Neuronal stem cell (in vitro differentiated cells): Measurements from ENCODE around the gene CLMN.
A peak's percentile ranks its signal among the peaks of the same experiment; 100 is the strongest.

ENCODE experiments used
- DNase-seq: peaks from one replicate; pipeline ENCODE4 v3.0.0-alpha.2; 2013; ENCODE audit warnings: low spot score
- H2AFZ ChIP-seq: one replicate; pipeline ENCODE4 v1.6.1; 2013; ENCODE audit warnings: mild to moderate bottlenecking, low read length, inconsistent platforms
- H2AK5ac ChIP-seq: 2 replicates; pipeline ENCODE4 v1.6.1; 2013; ENCODE audit warnings: low read depth, mild to moderate bottlenecking, inconsistent platforms, low read length, moderate library complexity, mixed read lengths
- H2BK120ac ChIP-seq: 2 replicates; pipeline ENCODE4 v1.6.1; 2013; ENCODE audit warnings: low read depth, mild to moderate bottlenecking, inconsistent platforms, low read length, moderate library complexity, mixed read lengths
- H2BK12ac ChIP-seq: one replicate; pipeline ENCODE4 v1.6.1; 2013; ENCODE audit warnings: low read length, inconsistent platforms
- H2BK15ac ChIP-seq: 2 replicates; pipeline ENCODE4 v1.6.1; 2013; ENCODE audit warnings: mild to moderate bottlenecking, low read length, inconsistent platforms, mixed read lengths
- H2BK5ac ChIP-seq: one replicate; pipeline ENCODE4 v1.6.1; 2013; ENCODE audit warnings: inconsistent platforms, mild to moderate bottlenecking, low read length, moderate library complexity
- H3K14ac ChIP-seq: one replicate; pipeline ENCODE4 v1.6.1; 2013; ENCODE audit warnings: low read length, inconsistent platforms
- H3K18ac ChIP-seq: 2 replicates; pipeline ENCODE4 v1.6.1; 2013; ENCODE audit warnings: low read length, inconsistent platforms
- H3K23ac ChIP-seq: 2 replicates; pipeline ENCODE4 v1.6.1; 2013; ENCODE audit warnings: low read depth, mild to moderate bottlenecking, mixed read lengths, low read length, inconsistent platforms; ENCODE audit not compliant: poor library complexity
- H3K27ac ChIP-seq: replicated peaks from 3 replicates; pipeline ENCODE4 v1.5.1; 2013; ENCODE audit warnings: low read length, inconsistent platforms
- H3K27me3 ChIP-seq, 3 experiments: 2 replicates each; pipeline ENCODE4 v1.6.1; 2013; ENCODE audit warnings: low read length in 3 of 3, mild to moderate bottlenecking in 2 of 3, inconsistent platforms in 1 of 3, low read depth in 1 of 3, mixed read lengths in 1 of 3, moderate library complexity in 1 of 3; ENCODE audit not compliant: control insufficient read depth in 3 of 3, insufficient read depth in 3 of 3
- H3K36me3 ChIP-seq, 2 donors: replicated peaks in 1 of 2; 2 replicates each; pipeline ENCODE4 v1.6.1; 2013; ENCODE audit warnings: low read length in 2 of 2; ENCODE audit not compliant: control insufficient read depth in 2 of 2, insufficient read depth in 2 of 2
- H3K4ac ChIP-seq: 2 replicates; pipeline ENCODE4 v1.6.1; 2013; ENCODE audit warnings: inconsistent platforms, mild to moderate bottlenecking, low read length, moderate library complexity
- H3K4me1 ChIP-seq, 2 donors: 1 replicate in 1 of 2; 2 replicates in 1 of 2; pipeline ENCODE4 v1.6.1; 2013; ENCODE audit warnings: low read length in 2 of 2, low read depth in 1 of 2; ENCODE audit not compliant: control insufficient read depth in 2 of 2, insufficient read depth in 1 of 2
- H3K4me2 ChIP-seq: one replicate; pipeline ENCODE4 v1.6.1; 2013; ENCODE audit warnings: mild to moderate bottlenecking, low read length, inconsistent platforms; ENCODE audit not compliant: insufficient read depth, poor library complexity, severe bottlenecking
- H3K4me3 ChIP-seq, 2 donors: 2 replicates each; pipeline ENCODE4 v1.5.1; 2013; ENCODE audit warnings: low read length in 2 of 2, mild to moderate bottlenecking in 2 of 2, inconsistent platforms in 1 of 2, moderate library complexity in 1 of 2
- H3K79me1 ChIP-seq: one replicate; pipeline ENCODE4 v1.6.1; 2013; ENCODE audit warnings: low read depth, mild to moderate bottlenecking, inconsistent platforms, low read length, moderate library complexity
- H3K9ac ChIP-seq: one replicate; pipeline ENCODE4 v1.6.1; 2013; ENCODE audit warnings: mild to moderate bottlenecking, low read depth, low read length, inconsistent platforms; ENCODE audit not compliant: poor library complexity
- H3K9me3 ChIP-seq, 2 donors: replicated peaks in 1 of 2; 2 replicates each; pipeline versions ENCODE3 to v1.6.1; 2013; ENCODE audit warnings: low read length in 2 of 2, mild to moderate bottlenecking in 2 of 2, inconsistent platforms in 1 of 2, low read depth in 1 of 2, mixed read lengths in 1 of 2, moderate library complexity in 1 of 2; ENCODE audit not compliant: control insufficient read depth in 2 of 2, insufficient read depth in 1 of 2
- H4K8ac ChIP-seq: one replicate; pipeline ENCODE4 v1.6.1; 2013; ENCODE audit warnings: low read depth, mild to moderate bottlenecking, inconsistent platforms, low read length, moderate library complexity
- H4K91ac ChIP-seq: one replicate; pipeline ENCODE4 v1.6.1; 2013; ENCODE audit warnings: low read length, low read depth, mild to moderate bottlenecking, inconsistent platforms; ENCODE audit not compliant: poor library complexity
- WGBS, 2 donors: extraction: QIAGEN DNeasy Blood & Tissue Kit; methylation state at CpG; one replicate each; pipeline ENCODE4 v1.1.7; 2013; ENCODE audit warnings: missing lambda C conversion rate in 2 of 2, mixed read lengths in 1 of 2; ENCODE audit not compliant: insufficient read length in 2 of 2, insufficient replicate concordance in 1 of 2; ENCODE audit errors: extremely low coverage in 2 of 2; 5-methylcytosine and 5-hydroxymethylcytosine counted together

CLMN gene

GRCh38 chr14:95293449-95293848 is 26.3 kb downstream of the CLMN start:
- no peak overlapping the region for H4K91ac ChIP-seq
- peaks cover 0 to 2% of the 10 kb centered on the region in 2 donors for H3K4me1 ChIP-seq
- no peak overlapping the region for H3K9ac ChIP-seq
- H2BK15ac ChIP-seq = no peak overlapping the region
- no peak overlapping the region for H3K18ac ChIP-seq
- no peak overlapping the region for H2BK5ac ChIP-seq
- no peak overlapping the region for H3K23ac ChIP-seq
- H3K4me3 ChIP-seq = no peak overlapping the region
- no peak overlapping the region for H2AFZ ChIP-seq
- H2BK12ac ChIP-seq = no peak overlapping the region
- DNase-seq = no peak
- H3K14ac ChIP-seq = no peak overlapping the region
- no peak overlapping the region for H2AK5ac ChIP-seq
- no peak overlapping the region for H3K4ac ChIP-seq
- no peak overlapping the region for H2BK120ac ChIP-seq
- no peak overlapping the region for H3K27ac ChIP-seq
- no peak overlapping the region for H3K4me2 ChIP-seq
- no peaks in the 10 kb centered on the region for H3K79me1 ChIP-seq
- H3K36me3 ChIP-seq = no peaks in the 10 kb centered on the region
- H3K9me3 ChIP-seq = peaks cover 0 to 6% of the 10 kb centered on the region in 2 donors
- WGBS, 2 donors = no CpG with 5 or more reads among the region's 5 CpGs
- H4K8ac ChIP-seq = no peak overlapping the region
- no peaks in the 10 kb centered on the region for H3K27me3 ChIP-seq

DNA sequence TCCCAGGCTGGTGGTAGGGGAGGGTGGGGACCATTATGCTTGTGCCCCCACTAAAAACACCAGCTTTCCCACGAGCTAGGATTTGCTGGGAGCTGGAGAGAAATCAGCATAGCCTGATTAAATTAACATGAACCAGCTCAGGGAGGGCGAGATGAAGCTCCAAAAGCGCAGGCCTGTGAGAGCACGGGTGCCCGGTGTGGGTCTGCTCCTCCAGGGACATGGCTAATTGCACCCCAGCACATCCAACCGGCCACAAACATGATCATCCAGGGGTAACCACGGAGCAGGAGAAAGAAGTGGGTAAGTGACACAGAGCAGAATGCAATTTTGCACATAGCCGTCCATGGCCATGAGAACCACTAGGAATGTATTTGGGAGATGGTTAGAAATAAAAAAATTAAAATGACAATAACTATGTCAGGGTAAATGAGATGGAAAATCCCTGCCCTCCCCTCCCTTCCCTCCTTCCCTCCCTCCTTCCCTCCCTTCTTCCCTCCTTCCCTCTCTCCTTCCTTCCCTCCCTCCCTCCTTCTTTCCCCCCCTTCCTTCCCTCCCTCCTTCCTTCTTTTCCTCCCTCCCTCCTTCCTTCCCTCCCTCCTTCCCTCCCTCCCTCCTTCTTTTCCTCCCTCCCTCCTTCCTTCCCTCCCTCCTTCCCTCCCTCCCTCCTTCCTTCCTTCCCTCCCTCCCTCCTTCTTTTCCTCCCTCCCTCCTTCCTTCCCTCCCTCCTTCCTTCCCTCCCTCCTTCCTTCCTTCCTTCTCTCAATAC is 26.9 kb downstream of the CLMN start:
- Histone ChIP-seq H3K79me1 (no peaks in the 10 kb centered on the region), H2AFZ (peak overlapping the region; percentile 24), H3K14ac (peak overlapping the region; percentile 25), H4K8ac (no peak overlapping the region), H4K91ac (no peak overlapping the region), H2AK5ac (no peak overlapping the region), H3K4me3 (no peak overlapping the region), H3K4me2 (no peak overlapping the region), H3K27me3 (no peaks in the 10 kb centered on the region), H3K4me1 (peaks cover 0 to 2% of the 10 kb centered on the region in 2 donors), H3K4ac (no peak overlapping the region), H2BK120ac (no peak overlapping the region), H2BK12ac (no peak overlapping the region), H3K36me3 (no peaks in the 10 kb centered on the region), H2BK15ac (no peak overlapping the region), H3K18ac (peak overlapping the region; percentile 61), H3K9ac (no peak overlapping the region), H3K27ac (no peak overlapping the region), H3K23ac (no peak overlapping the region), H3K9me3 (peaks cover 0 to 6% of the 10 kb centered on the region in 2 donors), H2BK5ac (no peak overlapping the region)
- no CpG with 5 or more reads among the region's 8 CpGs for WGBS, 2 donors
- DNase-seq = no peak

DNA sequence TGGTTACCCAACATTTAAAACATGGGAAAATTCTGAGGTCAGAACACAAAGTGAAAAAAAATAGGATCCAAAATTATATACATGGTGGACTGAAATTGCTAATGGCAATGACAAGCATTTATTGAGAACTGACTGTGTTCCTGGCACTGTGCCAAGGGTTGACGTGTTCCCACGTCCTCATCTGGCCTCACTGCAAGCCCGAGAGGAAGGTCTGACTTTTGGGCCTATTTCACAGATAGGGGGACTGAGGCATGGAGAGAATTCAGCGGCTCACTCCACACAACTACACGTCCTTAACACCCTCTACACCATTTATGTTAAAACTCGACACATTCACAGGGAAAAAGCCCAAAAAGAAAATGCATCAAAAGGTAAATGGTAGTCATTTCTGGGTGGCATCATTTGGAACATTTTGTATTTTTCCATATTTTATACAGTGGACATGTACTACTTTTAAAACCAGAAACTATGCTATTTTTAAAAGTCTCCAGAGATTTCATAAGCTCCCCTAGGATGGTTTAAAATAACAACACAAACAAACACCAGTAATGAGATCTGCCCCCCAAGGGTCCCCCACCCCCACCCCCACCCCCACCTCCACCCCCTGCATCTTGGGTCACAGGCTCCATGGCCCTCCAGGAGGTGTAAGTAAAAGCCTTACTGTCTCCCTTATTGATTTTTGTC is 27.7 kb downstream of the CLMN start:
- Histone ChIP-seq H2AK5ac (no peak overlapping the region), H2BK15ac (no peak overlapping the region), H2BK5ac (no peak overlapping the region), H3K14ac (no peak overlapping the region), H3K27ac (no peak overlapping the region), H3K36me3 (no peaks in the 10 kb centered on the region), H3K9me3 (peaks cover 0 to 6% of the 10 kb centered on the region in 2 donors), H2AFZ (no peak overlapping the region), H4K91ac (no peak overlapping the region), H3K4ac (no peak overlapping the region), H3K79me1 (no peaks in the 10 kb centered on the region), H3K9ac (no peak overlapping the region), H3K18ac (no peak overlapping the region), H3K4me3 (no peak overlapping the region), H2BK120ac (no peak overlapping the region), H2BK12ac (no peak overlapping the region), H3K4me2 (no peak overlapping the region), H4K8ac (no peak overlapping the region), H3K27me3 (no peaks in the 10 kb centered on the region), H3K4me1 (peaks cover 2 to 3% of the 10 kb centered on the region in 2 donors), H3K23ac (no peak overlapping the region)
- no CpG with 5 or more reads among the region's 6 CpGs for WGBS, 2 donors
- DNase-seq = no peak

DNA sequence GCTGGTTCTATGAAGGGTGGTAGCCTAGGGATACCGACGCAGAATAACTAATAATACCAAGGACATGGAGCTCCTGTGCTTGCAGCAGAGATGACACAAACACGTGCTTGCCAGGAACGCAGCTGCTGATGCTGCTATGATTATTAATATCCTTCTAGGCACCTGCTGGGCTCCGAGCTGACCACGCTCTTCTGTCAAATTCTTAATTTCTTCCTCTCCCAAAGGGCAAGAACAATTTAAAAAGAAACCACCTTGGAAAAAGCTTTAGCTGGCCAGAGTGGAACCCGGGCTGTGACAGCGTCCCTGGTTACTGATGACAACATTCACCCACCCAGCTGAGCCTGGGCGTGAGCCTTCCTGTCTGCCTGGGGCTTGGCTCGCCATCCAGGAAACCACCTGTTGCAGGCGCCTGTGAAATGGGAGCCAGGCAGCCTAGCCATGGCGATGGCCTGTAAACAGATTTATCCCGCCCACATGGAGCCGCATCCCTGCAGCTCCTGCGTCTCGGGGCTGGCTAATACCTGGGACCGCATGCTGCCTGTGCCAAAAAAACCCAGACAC is 28.8 kb downstream of the CLMN start:
- no peak for DNase-seq
- peaks cover 0 to 4% of the 10 kb centered on the region in 2 donors for H3K9me3 ChIP-seq
- H3K23ac ChIP-seq = peak overlapping the region; percentile 61
- H2BK15ac ChIP-seq = no peak overlapping the region
- no peak overlapping the region for H3K4me2 ChIP-seq
- peak overlapping the region; percentile 42 for H3K18ac ChIP-seq
- H3K14ac ChIP-seq = peak overlapping the region; percentile 40
- H3K4ac ChIP-seq = no peak overlapping the region
- H2AFZ ChIP-seq = no peak overlapping the region
- H2BK5ac ChIP-seq = no peak overlapping the region
- H3K27me3 ChIP-seq = no peaks in the 10 kb centered on the region
- H4K8ac ChIP-seq = no peak overlapping the region
- no peaks in the 10 kb centered on the region for H3K36me3 ChIP-seq
- no peak overlapping the region for H3K4me3 ChIP-seq
- peaks cover 2 to 5% of the 10 kb centered on the region in 2 donors for H3K4me1 ChIP-seq
- H3K27ac ChIP-seq = no peak overlapping the region
- no peak overlapping the region for H3K9ac ChIP-seq
- no peak overlapping the region for H4K91ac ChIP-seq
- H2AK5ac ChIP-seq = no peak overlapping the region
- H2BK12ac ChIP-seq = no peak overlapping the region
- WGBS, 2 donors = no CpG with 5 or more reads among the region's 17 CpGs
- no peaks in the 10 kb centered on the region for H3K79me1 ChIP-seq
- H2BK120ac ChIP-seq = no peak overlapping the region
